ENCODE data around the gene MAGI1.

Gene MAGI1

DNA sequence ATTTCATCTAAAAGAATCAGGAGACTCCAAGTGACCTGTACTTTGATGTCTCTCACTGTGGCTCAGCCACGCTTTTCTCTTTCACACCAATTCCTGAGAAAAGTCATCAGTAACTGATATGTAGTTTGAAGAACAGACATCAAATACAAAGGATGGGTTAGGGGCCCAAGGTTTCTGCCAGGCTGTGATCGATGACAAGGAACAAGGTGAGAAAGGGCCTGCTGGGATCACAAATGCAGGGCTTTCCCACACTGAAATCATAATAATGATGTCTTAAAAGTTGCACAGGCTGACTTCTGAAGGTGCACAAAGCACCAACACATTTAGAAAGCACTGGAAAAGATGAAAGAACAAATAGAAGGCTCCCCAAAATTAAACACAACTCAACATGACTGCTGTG lies 396.9 kb downstream of the MAGI1 start:
- Histone ChIP-seq H2AK5ac (ENCODE audit: low read length, severe bottlenecking) (no peak overlapping the region), H3K27me3 (ENCODE audit: control insufficient read depth in 1 of 2, insufficient read depth in 1 of 2, low read length in 2 of 2) (no peaks in the 10 kb centered on the region), H3K23ac (ENCODE audit: low read length in 2 of 2) (no peak overlapping the region), H3K18ac (ENCODE audit: low read depth in 1 of 2, low read length in 2 of 2) (no peak overlapping the region), H4K8ac (ENCODE audit: low read length) (no peak overlapping the region), H2AFZ (ENCODE audit: low read depth, low read length) (no peak overlapping the region), H3K79me1 (replicated peaks; ENCODE audit: low read length, poor library complexity, severe bottlenecking) (peaks cover 14% of the 10 kb centered on the region), H2BK12ac (ENCODE audit: low read length in 2 of 2) (no peak overlapping the region), H3K27ac (ENCODE audit: low read length, poor library complexity, severe bottlenecking) (no peak overlapping the region), H3K14ac (ENCODE audit: low read length in 2 of 2) (no peak overlapping the region), H3K9me3 (ENCODE audit: control insufficient read depth, low read length) (peaks cover 7% of the 10 kb centered on the region), H2BK5ac (ENCODE audit: low read depth, low read length, poor library complexity, severe bottlenecking) (no peak overlapping the region), H3K4me3 (ENCODE audit: insufficient read depth in 1 of 2, low read depth in 1 of 2, low read length in 2 of 2) (no peak overlapping the region), H3K9ac (ENCODE audit: low read length) (no peak overlapping the region), H2BK15ac (ENCODE audit: low read depth, poor library complexity, severe bottlenecking) (no peak overlapping the region), H3K4ac (ENCODE audit: low read depth in 1 of 2, low read length in 2 of 2) (no peak overlapping the region), H3K4me2 (ENCODE audit: low read length, poor library complexity, severe bottlenecking) (no peak overlapping the region), H2BK120ac (ENCODE audit: low read depth, low read length) (no peak overlapping the region), H4K91ac (ENCODE audit: low read length) (no peak overlapping the region), H3K36me3 (ENCODE audit: control insufficient read depth in 1 of 2, insufficient read depth in 2 of 2, low read depth in 1 of 2, low read length in 2 of 2) (no peaks in the 10 kb centered on the region), H3K4me1 (ENCODE audit: control insufficient read depth, insufficient read depth, low read depth, low read length) (no peaks in the 10 kb centered on the region)
- 83% methylated on average over 1 of the region's 2 CpGs for WGBS
- DNase-seq: no peak

DNA sequence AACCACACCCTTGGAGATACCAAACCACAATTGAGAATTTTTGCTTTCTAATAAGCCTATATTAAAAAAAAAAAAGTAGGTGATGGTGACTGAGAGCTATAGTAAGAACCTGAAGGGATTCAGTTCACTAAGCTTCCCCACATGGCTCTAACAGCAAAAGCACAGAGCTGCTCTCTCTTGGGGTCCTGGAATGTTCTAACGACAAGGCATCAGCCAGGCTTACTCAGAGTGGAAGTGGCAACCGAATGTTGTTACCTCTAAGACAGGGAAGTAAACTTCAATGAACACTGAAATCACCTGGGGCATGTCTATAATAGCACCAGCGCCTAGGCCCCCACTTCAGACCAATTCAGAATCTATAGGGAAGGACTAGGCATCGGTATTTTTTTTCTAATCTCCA lies 397.7 kb downstream of the MAGI1 start:
- Histone ChIP-seq H3K4me1 (ENCODE audit: control insufficient read depth, insufficient read depth, low read depth, low read length) (no peaks in the 10 kb centered on the region), H2AFZ (ENCODE audit: low read depth, low read length) (no peak overlapping the region), H3K27ac (ENCODE audit: low read length, poor library complexity, severe bottlenecking) (no peak overlapping the region), H3K18ac (ENCODE audit: low read depth in 1 of 2, low read length in 2 of 2) (no peak overlapping the region), H2AK5ac (ENCODE audit: low read length, severe bottlenecking) (no peak overlapping the region), H2BK12ac (ENCODE audit: low read length in 2 of 2) (no peak overlapping the region), H3K14ac (ENCODE audit: low read length in 2 of 2) (no peak overlapping the region), H3K4me2 (ENCODE audit: low read length, poor library complexity, severe bottlenecking) (no peak overlapping the region), H3K4me3 (ENCODE audit: insufficient read depth in 1 of 2, low read depth in 1 of 2, low read length in 2 of 2) (no peak overlapping the region), H3K4ac (ENCODE audit: low read depth in 1 of 2, low read length in 2 of 2) (no peak overlapping the region), H2BK15ac (ENCODE audit: low read depth, poor library complexity, severe bottlenecking) (no peak overlapping the region), H3K27me3 (ENCODE audit: control insufficient read depth in 1 of 2, insufficient read depth in 1 of 2, low read length in 2 of 2) (no peaks in the 10 kb centered on the region), H3K36me3 (ENCODE audit: control insufficient read depth in 1 of 2, insufficient read depth in 2 of 2, low read depth in 1 of 2, low read length in 2 of 2) (no peaks in the 10 kb centered on the region), H2BK120ac (ENCODE audit: low read depth, low read length) (no peak overlapping the region), H4K91ac (ENCODE audit: low read length) (no peak overlapping the region), H3K9me3 (ENCODE audit: control insufficient read depth, low read length) (no peaks in the 10 kb centered on the region), H4K8ac (ENCODE audit: low read length) (no peak overlapping the region), H2BK5ac (ENCODE audit: low read depth, low read length, poor library complexity, severe bottlenecking) (no peak overlapping the region), H3K9ac (ENCODE audit: low read length) (no peak overlapping the region), H3K79me1 (replicated peaks; ENCODE audit: low read length, poor library complexity, severe bottlenecking) (peaks cover 14% of the 10 kb centered on the region), H3K23ac (ENCODE audit: low read length in 2 of 2) (no peak overlapping the region)
- 76% methylated on average over 4 of the region's 4 CpGs for WGBS
- DNase-seq: no peak

DNA sequence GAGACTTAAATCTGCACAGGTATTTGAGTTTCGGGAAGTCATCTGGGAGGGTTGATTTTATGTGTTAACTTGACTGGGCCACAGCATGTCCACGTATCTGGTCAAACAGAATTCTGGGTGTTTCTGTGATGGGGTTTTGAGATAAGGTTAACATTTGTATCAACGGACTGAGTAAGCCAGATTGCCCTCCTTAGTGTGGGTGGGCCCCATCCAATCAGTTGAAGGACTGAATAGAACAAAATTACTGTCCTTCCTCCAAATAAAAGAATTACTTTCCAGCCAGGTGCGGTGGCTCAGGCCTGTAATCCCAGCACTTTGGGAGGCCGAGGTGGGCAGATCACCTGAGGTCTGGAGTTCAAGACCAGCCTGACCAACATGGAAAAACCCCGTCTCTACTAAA lies 399.3 kb downstream of the MAGI1 start:
- no peak overlapping the region for H3K4me2 ChIP-seq (ENCODE audit: low read length, poor library complexity, severe bottlenecking)
- no peak overlapping the region for H3K23ac ChIP-seq (ENCODE audit: low read length in 2 of 2)
- no peak overlapping the region for H3K27ac ChIP-seq (ENCODE audit: low read length, poor library complexity, severe bottlenecking)
- no peak overlapping the region for H2BK12ac ChIP-seq (ENCODE audit: low read length in 2 of 2)
- H4K91ac ChIP-seq (ENCODE audit: low read length): no peak overlapping the region
- H3K9ac ChIP-seq (ENCODE audit: low read length): no peak overlapping the region
- no peak overlapping the region for H2BK5ac ChIP-seq (ENCODE audit: low read depth, low read length, poor library complexity, severe bottlenecking)
- H2BK15ac ChIP-seq (ENCODE audit: low read depth, poor library complexity, severe bottlenecking): no peak overlapping the region
- H2AFZ ChIP-seq (ENCODE audit: low read depth, low read length): no peak overlapping the region
- 93% methylated on average over 5 of the region's 6 CpGs for WGBS
- no peak overlapping the region for H3K14ac ChIP-seq (ENCODE audit: low read length in 2 of 2)
- no peak overlapping the region for H4K8ac ChIP-seq (ENCODE audit: low read length)
- no peaks in the 10 kb centered on the region for H3K4me1 ChIP-seq (ENCODE audit: control insufficient read depth, insufficient read depth, low read depth, low read length)
- no peak overlapping the region for H3K18ac ChIP-seq (ENCODE audit: low read depth in 1 of 2, low read length in 2 of 2)
- H2AK5ac ChIP-seq (ENCODE audit: low read length, severe bottlenecking): no peak overlapping the region
- peaks cover 14% of the 10 kb centered on the region for H3K79me1 ChIP-seq (replicated peaks; ENCODE audit: low read length, poor library complexity, severe bottlenecking)
- DNase-seq: no peak
- no peak overlapping the region for H3K4me3 ChIP-seq (ENCODE audit: insufficient read depth in 1 of 2, low read depth in 1 of 2, low read length in 2 of 2)
- no peaks in the 10 kb centered on the region for H3K27me3 ChIP-seq (ENCODE audit: control insufficient read depth in 1 of 2, insufficient read depth in 1 of 2, low read length in 2 of 2)
- H3K36me3 ChIP-seq (ENCODE audit: control insufficient read depth in 1 of 2, insufficient read depth in 2 of 2, low read depth in 1 of 2, low read length in 2 of 2): no peaks in the 10 kb centered on the region
- H3K9me3 ChIP-seq (ENCODE audit: control insufficient read depth, low read length): no peaks in the 10 kb centered on the region
- H3K4ac ChIP-seq (ENCODE audit: low read depth in 1 of 2, low read length in 2 of 2): no peak overlapping the region
- no peak overlapping the region for H2BK120ac ChIP-seq (ENCODE audit: low read depth, low read length)

DNA sequence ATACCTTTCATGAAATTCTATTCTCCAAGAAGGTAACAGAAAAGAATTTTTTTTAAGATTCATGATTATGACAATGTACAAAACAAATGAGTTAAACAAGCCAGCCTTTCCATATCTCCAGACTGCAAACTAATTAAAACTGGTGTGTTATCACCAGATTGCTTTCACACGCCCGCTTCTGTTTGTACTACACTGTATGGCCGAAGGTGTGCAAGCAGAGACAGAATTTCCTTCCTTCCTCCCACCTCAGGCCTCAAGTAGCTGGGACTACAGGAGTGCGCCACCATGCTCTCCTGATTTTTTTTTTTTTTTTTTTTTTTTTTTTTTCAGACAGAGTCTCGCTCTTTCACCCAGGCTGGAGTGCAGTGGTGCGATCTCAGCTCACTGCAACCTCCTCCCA lies 400.4 kb downstream of the MAGI1 start:
- Histone ChIP-seq H3K14ac (ENCODE audit: low read length in 2 of 2) (no peak overlapping the region), H2AFZ (ENCODE audit: low read depth, low read length) (no peak overlapping the region), H3K4me3 (ENCODE audit: insufficient read depth in 1 of 2, low read depth in 1 of 2, low read length in 2 of 2) (no peak overlapping the region), H4K8ac (ENCODE audit: low read length) (no peak overlapping the region), H3K4me2 (ENCODE audit: low read length, poor library complexity, severe bottlenecking) (no peak overlapping the region), H3K23ac (ENCODE audit: low read length in 2 of 2) (no peak overlapping the region), H2AK5ac (ENCODE audit: low read length, severe bottlenecking) (no peak overlapping the region), H2BK12ac (ENCODE audit: low read length in 2 of 2) (no peak overlapping the region), H3K27me3 (ENCODE audit: control insufficient read depth in 1 of 2, insufficient read depth in 1 of 2, low read length in 2 of 2) (no peaks in the 10 kb centered on the region), H3K4ac (ENCODE audit: low read depth in 1 of 2, low read length in 2 of 2) (no peak overlapping the region), H3K9ac (ENCODE audit: low read length) (no peak overlapping the region), H2BK5ac (ENCODE audit: low read depth, low read length, poor library complexity, severe bottlenecking) (no peak overlapping the region), H2BK120ac (ENCODE audit: low read depth, low read length) (no peak overlapping the region), H3K9me3 (ENCODE audit: control insufficient read depth, low read length) (no peaks in the 10 kb centered on the region), H3K27ac (ENCODE audit: low read length, poor library complexity, severe bottlenecking) (no peak overlapping the region), H3K18ac (ENCODE audit: low read depth in 1 of 2, low read length in 2 of 2) (no peak overlapping the region), H3K36me3 (ENCODE audit: control insufficient read depth in 1 of 2, insufficient read depth in 2 of 2, low read depth in 1 of 2, low read length in 2 of 2) (no peaks in the 10 kb centered on the region), H2BK15ac (ENCODE audit: low read depth, poor library complexity, severe bottlenecking) (no peak overlapping the region), H3K4me1 (ENCODE audit: control insufficient read depth, insufficient read depth, low read depth, low read length) (no peaks in the 10 kb centered on the region), H3K79me1 (replicated peaks; ENCODE audit: low read length, poor library complexity, severe bottlenecking) (peaks cover 12% of the 10 kb centered on the region), H4K91ac (ENCODE audit: low read length) (no peak overlapping the region)
- WGBS: 94% methylated on average over 6 of the region's 6 CpGs
- no peak for DNase-seq
